HG03378 (cell line): ENCODE measurements around the gene PSTPIP1.
A peak's percentile ranks its signal among the peaks of the same experiment; 100 is the strongest.

Experiments used
- ATAC-seq: cut with Tn5 transposase; IDR thresholded peaks from one replicate; pipeline ENCODE4 v1.9.1; 2021; ENCODE audit warnings: mild to moderate bottlenecking, moderate library complexity; ENCODE audit not compliant: unreplicated experiment

The PSTPIP1 gene

DNA sequence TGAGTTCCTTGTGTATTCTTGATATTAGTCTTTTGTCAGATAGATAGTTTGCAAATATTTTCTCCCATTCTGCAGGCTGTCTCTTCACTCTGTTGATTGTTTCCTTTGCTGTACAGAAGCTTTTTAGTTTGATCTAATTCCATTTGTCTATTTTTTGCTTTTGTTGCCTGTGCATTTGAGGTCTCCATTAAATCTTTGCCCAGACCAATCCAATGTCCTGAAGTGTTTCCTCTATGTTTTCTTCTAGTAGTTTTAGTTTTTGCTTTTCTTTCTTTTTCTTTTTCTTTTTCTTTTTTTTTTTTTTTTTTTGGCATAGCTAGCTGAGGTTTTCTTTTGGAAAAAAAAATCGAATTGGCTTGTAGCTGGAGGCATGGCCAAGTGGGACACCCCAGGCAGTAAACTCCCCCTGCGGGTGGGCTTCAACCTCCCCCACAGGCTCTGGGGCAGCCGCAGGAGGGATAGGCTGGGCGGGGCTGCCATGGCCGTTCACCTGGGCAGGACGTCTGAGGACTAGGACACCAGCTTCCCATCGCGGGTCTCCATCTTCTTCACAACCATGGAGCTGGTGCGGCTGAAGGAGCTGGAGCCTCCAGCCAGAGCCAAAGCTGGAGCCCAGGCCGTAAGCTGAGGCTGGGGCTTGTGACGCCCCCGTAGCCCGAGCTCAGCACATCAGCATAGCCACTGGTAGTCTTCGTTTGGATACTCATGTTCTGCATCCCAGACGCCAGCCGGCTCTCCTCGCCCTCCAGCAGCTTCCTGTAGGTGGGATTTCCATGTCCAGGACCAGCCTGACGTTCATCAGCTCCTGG lies 16.2 kb upstream of the PSTPIP1 start:
- ATAC-seq: no peak

DNA sequence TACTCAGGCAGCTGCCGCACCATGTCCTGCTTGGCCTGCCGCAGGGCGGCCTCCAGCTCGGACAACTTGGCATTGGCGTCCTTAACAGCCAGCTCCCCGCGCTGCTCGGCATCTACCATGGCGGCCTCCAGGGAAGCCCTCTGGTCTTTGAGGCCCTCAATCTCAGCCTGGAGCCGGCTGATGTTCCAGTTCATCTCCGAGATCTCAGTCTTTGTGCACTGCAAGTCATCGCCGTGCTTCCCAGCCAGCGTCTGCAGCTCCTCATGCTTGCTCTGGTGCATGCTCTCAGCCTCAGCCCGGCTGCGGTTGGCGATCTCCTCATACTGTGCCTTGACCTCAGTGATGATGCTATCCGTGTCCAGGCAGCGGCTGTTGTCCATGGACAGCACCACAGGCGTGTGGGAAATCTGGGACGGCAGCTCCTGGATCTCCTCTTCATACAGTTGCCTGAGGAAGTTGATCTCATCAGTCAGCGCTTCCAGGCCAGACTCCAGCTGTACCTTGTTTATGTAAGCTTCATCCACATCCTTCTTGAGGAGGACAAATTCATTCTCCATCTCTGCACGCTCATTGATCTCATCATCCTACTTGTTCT lies 15.5 kb upstream of the PSTPIP1 start:
- ATAC-seq: no peak

DNA sequence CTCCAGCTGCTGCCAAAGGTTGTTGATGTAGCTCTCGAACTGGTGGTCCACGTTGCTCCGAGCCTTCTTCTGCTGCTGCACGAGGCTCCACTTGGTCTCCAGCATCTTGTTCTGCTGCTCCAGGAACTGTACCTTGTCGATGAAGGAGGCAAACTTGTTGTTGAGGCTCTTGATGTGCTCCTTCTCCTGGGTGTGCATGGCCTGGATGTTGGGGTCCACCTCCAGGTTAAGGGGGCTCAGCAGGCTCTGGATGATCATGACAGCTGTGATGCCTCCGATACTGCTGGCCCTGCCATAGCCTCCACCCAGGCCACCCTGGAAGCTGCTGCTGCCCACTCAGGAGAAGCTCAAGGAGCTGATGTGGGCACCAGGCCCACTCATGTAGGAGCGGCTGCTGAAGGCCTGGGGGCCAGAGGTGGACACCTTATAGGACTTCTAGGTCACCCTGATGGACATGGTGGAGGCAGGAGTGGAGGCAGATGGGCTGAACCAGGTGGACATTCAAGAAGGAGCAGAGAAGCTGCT lies 14.9 kb upstream of the PSTPIP1 start:
- ATAC-seq: no peak

DNA sequence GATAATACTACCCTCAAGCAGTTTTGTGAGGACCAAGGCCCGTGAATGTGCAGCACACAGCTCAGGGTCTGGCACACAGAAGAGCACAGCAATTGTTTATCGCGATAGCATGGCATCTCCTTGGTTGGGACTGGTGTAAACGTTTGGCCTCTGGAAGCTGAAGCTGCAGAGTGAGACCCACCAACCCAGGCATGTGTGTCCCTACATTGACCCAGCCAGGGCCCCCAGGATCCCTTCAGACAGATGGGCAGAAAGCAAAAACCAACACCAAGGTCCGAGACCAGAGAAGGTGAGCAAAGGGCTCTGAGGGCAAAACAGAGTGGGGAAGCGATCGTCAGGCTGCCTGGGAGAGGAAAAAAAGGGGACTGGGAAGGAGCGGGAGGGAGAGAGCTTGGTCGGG lies 12.6 kb upstream of the PSTPIP1 start:
- no peak for ATAC-seq

DNA sequence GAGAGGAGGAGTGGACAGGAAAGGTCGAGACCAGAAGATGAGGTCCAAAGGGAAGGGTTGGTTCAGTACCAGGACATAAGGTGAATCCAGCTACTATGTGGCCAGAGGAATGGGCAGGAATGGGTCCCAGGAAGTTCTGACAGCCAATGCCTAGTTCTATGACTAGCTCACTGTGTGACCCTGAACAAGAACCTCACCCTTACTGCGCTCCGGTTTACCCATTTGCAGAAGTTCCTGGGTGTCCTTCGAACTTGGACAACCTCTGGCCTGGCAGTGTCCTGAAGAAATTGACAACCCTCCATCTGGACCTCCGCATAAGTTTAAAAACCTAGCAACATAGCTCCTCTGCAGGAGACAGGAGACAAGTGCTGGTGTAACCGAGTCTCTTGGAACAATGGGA lies 12.2 kb upstream of the PSTPIP1 start:
- no peak for ATAC-seq

DNA sequence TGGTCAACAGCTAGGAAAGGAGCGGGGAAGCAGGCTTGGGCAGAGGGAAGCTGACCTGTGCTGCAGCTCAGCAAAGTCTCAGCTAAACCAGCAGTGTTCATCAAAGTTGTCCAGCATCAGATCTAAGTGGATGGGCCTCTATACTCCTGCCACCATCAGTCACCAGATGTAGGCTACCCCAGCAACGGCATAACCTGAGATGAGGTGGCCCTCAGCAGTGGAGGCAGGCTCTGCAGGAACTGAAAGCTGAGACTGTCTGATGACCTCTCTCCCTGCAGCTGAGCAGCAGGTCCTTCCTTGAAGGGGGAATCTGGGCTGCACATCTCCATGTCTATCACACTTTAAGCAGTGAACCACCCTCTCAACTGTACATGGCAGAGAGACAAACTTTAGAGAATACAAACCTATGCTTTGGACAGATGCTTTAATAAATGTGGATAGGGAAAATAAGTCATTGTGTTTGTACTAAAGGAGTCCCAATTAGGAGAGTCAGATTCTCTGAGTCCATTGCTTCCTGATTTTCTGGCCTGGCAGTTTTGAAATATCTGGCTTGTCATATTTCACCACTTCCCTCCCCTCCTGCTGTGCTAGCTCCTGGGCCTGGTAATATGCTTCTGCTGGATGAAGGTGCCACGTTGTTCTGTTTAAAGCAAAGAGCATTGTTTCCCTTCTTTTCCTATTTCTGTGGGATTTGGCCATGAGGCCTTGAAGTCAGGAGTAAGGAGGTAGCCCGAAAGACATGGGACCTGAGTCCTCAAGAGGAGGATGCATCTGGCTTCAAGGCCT lies 11.1 kb upstream of the PSTPIP1 start:
- ATAC-seq: no peak

DNA sequence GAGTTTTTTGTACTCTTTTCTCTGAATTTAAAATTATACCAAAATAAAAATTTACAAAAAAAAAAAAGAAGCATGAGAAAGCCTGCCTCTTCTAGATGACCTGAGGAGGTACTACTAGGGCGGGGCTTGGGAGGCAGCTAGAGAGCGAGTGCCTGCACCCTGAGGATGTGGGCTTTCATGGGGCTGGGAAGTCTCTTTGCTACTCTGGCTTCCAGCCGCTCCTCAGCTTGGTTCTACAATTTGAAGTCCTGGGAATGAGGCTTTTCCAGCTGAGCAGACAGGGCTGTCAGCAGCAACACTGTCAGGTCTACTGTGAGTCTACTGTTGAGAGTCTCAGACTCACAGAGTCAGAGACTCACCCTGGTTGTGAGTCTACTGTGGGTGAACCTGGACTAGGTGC lies 8.2 kb upstream of the PSTPIP1 start:
- ATAC-seq: no peak

DNA sequence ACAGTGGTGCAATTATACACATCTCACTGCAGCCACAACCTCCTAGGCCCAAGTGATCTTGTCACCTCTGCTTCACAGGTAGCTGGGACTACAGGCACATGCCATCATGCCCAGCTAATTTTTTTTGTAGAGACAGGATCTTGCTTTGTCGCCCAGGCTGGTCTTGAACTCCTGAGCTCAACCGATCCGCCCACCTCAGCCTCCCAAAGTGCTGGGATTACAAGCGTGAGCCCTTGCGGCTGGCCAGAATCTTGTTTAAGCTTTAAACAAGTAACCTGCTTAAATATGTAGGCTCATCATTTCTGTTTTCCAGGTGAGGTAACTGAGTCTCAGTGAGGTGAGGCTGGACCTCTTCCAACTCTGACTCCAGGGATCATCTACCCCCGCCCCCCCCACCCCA lies 7.7 kb upstream of the PSTPIP1 start:
- ATAC-seq: no peak

DNA sequence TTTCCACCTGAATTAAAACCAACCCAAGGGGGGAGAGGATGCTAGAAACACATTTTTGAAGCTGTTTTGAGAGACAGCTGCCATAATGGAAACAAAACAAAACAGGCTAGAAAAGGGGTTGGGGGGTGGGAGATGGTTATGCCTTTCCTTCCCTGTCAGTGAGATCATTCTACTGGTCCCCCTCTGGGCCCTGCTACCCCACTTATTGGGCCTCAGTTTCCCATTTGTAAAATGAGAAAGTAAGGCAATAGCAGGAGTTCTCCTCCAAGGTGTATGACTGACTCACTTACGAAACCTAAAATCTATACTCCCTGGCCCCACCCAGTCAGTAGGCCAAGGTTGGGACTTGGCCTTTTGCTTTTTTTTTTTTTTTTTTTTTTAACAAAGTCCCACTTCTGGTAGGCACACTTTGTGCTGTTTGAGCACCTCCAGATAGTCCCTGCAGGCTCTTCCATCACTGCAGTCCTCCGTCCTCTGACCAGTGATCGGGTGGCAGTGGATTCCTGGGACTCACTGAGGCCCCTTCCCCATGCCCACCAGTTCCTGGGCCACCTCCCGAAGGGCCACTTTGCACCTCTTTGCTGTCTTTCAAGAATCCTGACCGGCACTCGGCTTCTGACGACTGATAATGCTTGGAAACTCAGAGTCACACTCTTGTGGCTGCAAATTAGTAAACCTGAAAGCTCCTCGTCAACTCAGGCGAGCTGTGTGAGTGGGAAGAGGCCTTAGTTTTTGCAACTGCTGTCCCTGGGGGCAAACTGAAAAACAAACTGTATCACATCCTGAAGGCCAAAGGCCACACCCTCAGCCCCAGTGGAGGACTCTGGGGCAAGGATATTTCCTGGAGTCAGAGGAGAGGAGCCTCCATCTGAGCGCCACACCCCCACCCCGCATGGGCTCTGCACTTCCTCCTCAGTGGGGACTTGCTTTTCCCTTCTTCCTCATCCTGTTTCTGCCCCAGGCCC lies 6.7 kb upstream of the PSTPIP1 start:
- peak; percentile 80 for ATAC-seq

DNA sequence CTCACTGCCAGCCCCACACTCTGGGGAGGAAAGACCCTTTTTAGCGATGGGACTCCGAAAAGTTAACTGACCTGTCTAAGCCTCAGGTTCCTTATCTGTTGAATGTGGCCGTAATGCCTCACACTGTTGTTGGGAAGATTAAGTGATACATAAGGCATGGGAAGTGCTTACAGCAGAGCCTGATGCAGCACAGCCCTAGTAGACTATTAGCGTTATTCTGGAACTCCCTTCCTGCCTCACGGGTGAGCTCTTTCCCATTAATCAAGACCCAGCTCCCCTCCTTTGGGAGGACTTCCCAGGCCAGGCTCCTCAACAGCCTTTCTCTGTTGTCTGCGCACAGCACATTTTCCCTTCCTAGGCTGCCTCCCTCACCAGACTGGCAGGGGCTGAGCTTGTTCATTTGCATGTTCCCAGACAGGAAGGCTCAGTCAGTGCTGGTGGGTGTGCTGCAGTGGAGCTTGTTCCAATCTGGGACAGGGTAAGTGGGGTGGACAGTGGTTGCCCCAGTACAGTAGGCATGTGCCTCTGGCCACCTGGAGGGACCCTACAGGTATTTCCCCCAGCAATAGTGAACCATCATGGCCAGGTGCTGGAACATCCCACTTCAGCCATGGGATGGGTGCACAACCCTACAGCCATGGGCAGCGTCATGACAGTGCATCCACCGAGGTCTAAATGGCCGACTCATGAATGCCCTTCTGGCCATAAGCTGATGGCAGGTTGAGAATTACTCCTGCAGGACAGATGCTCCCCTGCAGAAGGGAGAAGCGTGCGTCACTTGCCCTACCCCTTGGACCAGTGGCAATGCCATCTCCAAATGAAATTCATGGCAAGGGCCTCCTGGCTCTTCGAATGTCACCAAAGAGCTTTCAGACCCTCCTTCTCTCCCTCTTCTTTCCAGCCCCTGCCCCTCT lies 5.8 kb upstream of the PSTPIP1 start:
- ATAC-seq: peak; percentile 5

DNA sequence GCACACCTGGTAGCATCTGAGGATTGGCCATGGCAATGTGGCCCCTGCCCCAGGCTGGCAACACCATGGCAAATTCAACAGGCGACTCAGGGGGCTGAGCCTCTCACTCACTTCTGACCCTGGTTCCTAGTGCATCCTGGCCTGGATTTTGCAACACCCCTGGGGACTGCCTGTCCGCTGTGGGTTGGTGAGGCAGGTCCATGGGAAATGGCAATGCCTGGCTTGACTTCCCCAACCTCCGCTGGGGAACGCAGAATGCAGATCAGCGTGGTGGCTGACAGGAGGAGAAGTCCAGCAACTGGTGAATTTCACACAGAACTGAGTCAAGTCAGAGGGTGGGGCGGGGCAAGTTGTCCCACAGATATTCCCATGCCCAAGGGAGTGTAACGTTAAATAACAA lies 3.9 kb upstream of the PSTPIP1 start:
- no peak for ATAC-seq

DNA sequence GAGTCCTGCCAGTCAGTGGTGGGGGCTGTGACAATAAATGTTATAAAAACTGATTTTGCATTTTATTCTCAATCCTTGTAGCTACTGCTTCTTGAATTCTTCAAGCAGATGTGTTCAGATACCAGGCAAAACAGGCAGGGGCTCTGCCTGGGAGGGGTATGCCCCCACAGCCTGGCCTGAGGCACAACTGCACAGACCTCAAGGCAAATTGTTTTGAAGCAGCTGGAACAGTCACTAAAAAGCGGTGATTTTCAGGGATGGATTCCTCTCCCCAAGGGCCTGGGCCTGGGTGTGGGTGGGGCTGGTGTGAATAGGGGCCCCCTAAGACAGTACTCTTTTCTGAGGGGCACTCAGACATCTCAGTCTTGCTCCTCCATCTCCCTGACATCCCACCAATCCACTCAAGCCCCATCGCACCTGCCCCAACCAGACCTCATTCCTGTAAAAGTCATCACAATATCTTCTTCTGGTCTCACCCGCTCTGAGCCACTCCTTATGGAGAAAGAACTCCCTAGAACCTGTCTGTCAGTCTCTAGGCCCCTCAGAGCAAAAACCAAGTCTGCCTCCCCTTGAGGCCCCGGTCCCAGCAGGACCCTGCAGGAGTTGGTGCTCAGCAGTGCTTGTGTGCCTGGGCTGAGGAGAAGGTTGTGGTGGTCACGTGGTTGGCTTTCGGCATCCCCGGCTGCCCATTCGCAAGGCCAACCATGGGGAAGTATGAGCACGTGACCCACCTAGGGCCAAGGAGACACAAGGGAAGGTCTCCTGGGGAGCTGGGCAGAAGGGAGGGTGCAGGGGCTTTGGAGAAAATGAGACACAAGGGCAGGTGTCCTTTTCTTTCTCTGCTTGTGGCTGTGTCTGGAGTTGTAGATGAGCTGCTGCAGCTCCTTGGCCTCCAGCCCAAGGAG lies 2.9 kb upstream of the PSTPIP1 start:
- no peak for ATAC-seq

DNA sequence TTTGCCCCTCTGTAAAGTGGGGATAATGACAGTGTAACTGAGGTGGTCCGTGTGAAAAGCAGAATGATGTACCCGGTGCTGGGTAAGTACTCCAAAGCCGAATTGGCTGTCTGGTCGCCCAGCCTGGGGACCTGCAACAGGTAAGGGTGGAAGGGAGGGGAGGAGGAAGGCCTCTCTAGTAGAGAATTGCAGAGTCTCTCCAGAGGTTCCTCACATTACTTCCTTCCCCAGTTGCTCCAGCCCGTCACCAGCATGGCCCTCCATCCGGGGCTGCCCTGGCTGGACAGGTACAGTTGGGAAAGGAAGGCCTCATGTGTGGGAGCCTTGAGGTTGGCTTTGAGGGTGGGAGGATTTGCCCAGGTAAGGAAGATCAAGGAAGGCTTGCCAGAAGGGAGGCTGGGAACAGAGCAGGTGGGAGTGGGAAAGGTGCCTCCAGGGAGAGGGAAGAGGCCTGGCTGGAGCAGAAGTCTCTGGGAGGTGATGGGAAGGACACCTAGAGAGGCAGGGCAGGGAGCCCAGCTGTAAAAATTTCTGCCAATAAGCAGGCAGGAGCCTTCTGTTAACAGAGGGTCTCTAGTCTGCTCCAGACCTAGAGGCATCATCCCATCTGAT lies 1.7 kb upstream of the PSTPIP1 start:
- no peak for ATAC-seq

DNA sequence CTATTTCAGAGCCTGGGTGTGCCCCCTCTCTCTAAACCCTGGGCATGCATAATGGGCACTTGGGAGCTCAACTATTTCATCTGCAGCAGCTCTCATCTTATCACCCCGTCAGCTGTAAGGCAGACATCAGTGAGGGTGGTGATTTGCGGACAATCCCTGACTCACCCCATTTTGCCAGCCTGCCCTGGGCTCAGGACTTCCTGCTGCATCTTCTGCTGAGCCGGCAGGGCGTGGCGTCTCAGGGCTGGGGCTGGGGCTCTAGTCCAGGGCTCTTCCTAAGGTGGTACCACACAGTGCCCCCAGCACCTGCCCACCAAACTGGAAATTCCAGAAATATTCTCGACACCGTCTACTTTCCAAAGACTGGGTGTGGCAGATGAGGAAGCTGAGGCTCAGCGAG lies 925 bp upstream of the PSTPIP1 start:
- ATAC-seq: no peak

DNA sequence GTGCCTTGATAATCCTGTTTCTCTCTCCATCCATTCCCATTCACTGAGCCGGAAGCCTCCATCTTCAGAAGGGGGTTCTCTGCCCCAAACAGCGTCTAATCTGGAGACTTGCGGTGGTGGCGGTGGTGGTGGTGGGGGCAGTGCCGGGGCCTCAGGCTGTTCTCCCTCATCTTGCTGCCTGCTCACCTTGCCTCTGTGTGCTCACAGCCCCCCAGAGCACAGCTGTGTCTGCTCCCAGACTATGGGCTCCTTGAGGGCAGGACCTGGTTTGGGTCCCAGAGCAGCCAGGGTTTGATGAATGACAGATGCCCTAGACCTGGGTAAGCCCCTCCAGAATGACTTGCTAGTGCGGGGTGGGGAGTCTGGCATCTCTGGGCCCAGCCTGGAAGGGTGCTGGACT lies 430 bp upstream of the PSTPIP1 start:
- ATAC-seq: no peak

DNA sequence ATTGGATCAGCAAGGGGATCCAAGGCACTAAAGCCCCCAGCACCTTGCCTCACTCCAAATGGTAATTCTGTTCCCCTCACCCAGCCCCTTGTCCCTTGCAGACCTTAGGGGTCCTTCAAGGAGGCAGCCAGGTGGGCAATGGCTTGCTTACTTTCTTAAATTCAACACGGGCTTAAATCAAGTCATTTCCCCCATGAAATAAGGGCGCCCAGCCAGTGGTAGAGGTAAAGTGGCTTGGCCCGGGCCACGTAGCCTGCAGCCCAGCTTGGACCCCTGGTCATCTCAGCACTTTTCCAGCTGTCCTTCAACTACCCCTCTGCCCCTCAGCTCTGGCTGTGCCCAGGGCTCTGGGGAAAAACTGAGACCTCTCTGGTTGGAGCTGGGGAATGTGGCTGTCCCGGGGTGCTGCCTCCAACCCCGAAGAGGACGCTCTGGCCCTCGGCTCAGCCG lies 1.2 kb downstream of the PSTPIP1 start:
- no peak for ATAC-seq

DNA sequence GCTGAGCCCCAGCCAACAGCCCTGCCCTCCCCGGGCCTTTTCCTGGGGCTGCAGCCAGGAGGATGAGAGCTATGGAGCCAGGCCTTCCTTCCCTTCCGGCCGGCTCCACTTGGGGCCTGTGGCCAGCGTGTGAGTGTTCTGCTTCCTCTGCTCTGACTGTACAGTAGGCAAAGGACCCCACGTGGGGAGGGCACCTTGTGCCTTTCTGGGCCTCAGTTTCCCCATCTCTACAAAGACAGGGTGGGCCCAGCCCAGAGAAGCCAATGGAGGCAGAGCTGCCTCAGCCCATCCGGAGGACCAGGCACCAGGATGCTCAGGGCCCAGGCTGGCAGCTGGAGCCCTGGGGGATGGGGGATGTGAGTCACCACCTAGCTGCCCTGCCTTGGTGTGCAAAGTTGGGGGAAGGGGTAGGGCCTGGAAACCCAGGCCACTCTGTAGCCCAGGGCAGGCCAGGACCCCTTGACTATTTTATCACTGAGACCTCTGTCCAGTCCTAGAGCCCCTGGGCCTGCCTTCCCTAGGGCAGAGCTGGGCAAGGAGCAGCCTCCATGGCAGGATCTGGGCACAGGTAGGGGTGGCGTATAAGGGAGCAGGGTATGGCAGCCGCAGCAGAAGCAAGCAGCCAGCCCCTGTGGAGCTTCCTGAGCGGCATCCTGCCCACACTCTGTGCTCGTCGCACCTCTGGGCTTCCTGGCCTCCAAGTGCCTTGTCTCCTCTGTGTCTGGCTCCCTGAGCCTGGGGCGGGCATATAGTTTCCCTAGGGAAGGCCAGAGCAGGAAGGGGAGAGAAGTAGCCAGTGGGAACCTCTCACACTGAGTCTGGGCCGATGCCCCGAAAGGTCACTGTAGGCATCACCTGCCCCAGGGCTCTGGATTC lies 1.8 kb downstream of the PSTPIP1 start:
- ATAC-seq: no peak
